HEK293 (cell line): Measurements from ENCODE around the gene TTLL12.

Experiments used
- GLI2 ChIP-seq: fragments of 450-650 bp; formaldehyde crosslinking; IDR thresholded peaks from 2 replicates; pipeline ENCODE4; 2017; ENCODE audit warnings: missing biosample characterization, missing genetic modification characterization, low read depth, borderline replicate concordance
- GLIS1 ChIP-seq: fragments of 450-650 bp; formaldehyde crosslinking; IDR thresholded peaks from 2 replicates; pipeline ENCODE4 v1.5.1; 2016; ENCODE audit warnings: missing biosample characterization, missing genetic modification characterization
- HOXD13 ChIP-seq: sonication (generic); formaldehyde crosslinking; IDR thresholded peaks from 2 replicates; pipeline ENCODE4 v1.8.0; 2022; ENCODE audit warnings: missing genetic modification reagents, borderline replicate concordance
- PRDM2 ChIP-seq: fragments of 450-650 bp; formaldehyde crosslinking; IDR thresholded peaks from 2 replicates; pipeline ENCODE4 v1.5.1; 2016; ENCODE audit warnings: missing biosample characterization, missing genetic modification characterization, borderline replicate concordance
- YY1 ChIP-seq: fragments of 450-650 bp; formaldehyde crosslinking; IDR thresholded peaks from 2 replicates; pipeline ENCODE4 v1.5.1; 2018; ENCODE audit warnings: missing biosample characterization, missing genetic modification characterization
- ZBTB20 ChIP-seq: fragments of 450-650 bp; formaldehyde crosslinking; IDR thresholded peaks from 2 replicates; pipeline ENCODE4 v1.5.1; 2016; ENCODE audit warnings: missing biosample characterization, missing genetic modification characterization
- ZNF10 ChIP-seq: fragments of 450-650 bp; formaldehyde crosslinking; IDR thresholded peaks from 2 replicates; pipeline ENCODE4 v1.5.1; 2017; ENCODE audit warnings: missing biosample characterization, missing genetic modification characterization
- ZNF214 ChIP-seq: fragments of 450-650 bp; formaldehyde crosslinking; IDR thresholded peaks from 2 replicates; pipeline ENCODE4 v1.5.1; 2017; ENCODE audit warnings: missing biosample characterization, mild to moderate bottlenecking, missing genetic modification characterization, borderline replicate concordance
- ZNF239 ChIP-seq: fragments of 450-650 bp; formaldehyde crosslinking; IDR thresholded peaks from 2 replicates; pipeline ENCODE4 v1.5.1; 2016; ENCODE audit warnings: missing biosample characterization, missing genetic modification characterization
- ZNF311 ChIP-seq: fragments of 450-650 bp; formaldehyde crosslinking; IDR thresholded peaks from 2 replicates; pipeline ENCODE4 v1.5.1; 2017; ENCODE audit warnings: missing biosample characterization, missing genetic modification characterization, borderline replicate concordance
- ZNF391 ChIP-seq: fragments of 450-650 bp; formaldehyde crosslinking; IDR thresholded peaks from 2 replicates; pipeline ENCODE4 v1.5.1; 2016; ENCODE audit warnings: low read depth, missing biosample characterization, missing genetic modification characterization, borderline replicate concordance
- ZNF670 ChIP-seq: fragments of 450-650 bp; formaldehyde crosslinking; IDR thresholded peaks from 2 replicates; pipeline ENCODE4 v1.5.1; 2016; ENCODE audit warnings: missing biosample characterization, missing genetic modification characterization, low read depth
- ZNF792 ChIP-seq: fragments of 450-650 bp; formaldehyde crosslinking; IDR thresholded peaks from 2 replicates; pipeline ENCODE4 v1.5.1; 2016; ENCODE audit warnings: missing biosample characterization, missing genetic modification characterization
- TF ChIP-seq, protein P1 (sequence below): fragments of 450-650 bp; formaldehyde crosslinking; IDR thresholded peaks from 2 replicates; pipeline ENCODE4 v1.5.0; 2017; ENCODE audit warnings: missing biosample characterization, missing genetic modification characterization, borderline replicate concordance
- TF ChIP-seq, protein P2 (sequence below): fragments of 450-650 bp; formaldehyde crosslinking; IDR thresholded peaks from 2 replicates; pipeline ENCODE4 v1.5.1; 2017; ENCODE audit warnings: missing biosample characterization, missing genetic modification characterization
- TF ChIP-seq, protein P3 (sequence below): fragments of 450-650 bp; formaldehyde crosslinking; IDR thresholded peaks from 2 replicates; pipeline ENCODE4 v1.5.1; 2016; ENCODE audit warnings: missing biosample characterization, missing genetic modification characterization, low read depth
- TF ChIP-seq, protein P4 (sequence below): fragments of 450-650 bp; formaldehyde crosslinking; IDR thresholded peaks from 2 replicates; pipeline ENCODE4 v1.5.1; 2016; ENCODE audit warnings: missing biosample characterization, missing genetic modification characterization
- TF ChIP-seq, protein P5 (sequence below): fragments of 450-650 bp; formaldehyde crosslinking; IDR thresholded peaks from 2 replicates; pipeline ENCODE4 v1.5.1; 2016; ENCODE audit warnings: missing biosample characterization, missing genetic modification characterization
- TF ChIP-seq, protein P6 (sequence below): fragments of 450-650 bp; formaldehyde crosslinking; IDR thresholded peaks from 2 replicates; pipeline ENCODE4 v1.5.1; 2016; ENCODE audit warnings: missing biosample characterization, missing genetic modification characterization

The TTLL12 gene

GRCh38 chr22:43126501-43127165, 60.3 kb downstream of the TTLL12 start (continued):
- TF ChIP-seq PRDM2, result no peak
- TF ChIP-seq, protein P1, sequence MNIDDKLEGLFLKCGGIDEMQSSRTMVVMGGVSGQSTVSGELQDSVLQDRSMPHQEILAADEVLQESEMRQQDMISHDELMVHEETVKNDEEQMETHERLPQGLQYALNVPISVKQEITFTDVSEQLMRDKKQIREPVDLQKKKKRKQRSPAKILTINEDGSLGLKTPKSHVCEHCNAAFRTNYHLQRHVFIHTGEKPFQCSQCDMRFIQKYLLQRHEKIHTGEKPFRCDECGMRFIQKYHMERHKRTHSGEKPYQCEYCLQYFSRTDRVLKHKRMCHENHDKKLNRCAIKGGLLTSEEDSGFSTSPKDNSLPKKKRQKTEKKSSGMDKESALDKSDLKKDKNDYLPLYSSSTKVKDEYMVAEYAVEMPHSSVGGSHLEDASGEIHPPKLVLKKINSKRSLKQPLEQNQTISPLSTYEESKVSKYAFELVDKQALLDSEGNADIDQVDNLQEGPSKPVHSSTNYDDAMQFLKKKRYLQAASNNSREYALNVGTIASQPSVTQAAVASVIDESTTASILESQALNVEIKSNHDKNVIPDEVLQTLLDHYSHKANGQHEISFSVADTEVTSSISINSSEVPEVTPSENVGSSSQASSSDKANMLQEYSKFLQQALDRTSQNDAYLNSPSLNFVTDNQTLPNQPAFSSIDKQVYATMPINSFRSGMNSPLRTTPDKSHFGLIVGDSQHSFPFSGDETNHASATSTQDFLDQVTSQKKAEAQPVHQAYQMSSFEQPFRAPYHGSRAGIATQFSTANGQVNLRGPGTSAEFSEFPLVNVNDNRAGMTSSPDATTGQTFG (tag by site-specific recombination), result no peak
- TF ChIP-seq ZNF792, result no peak
- TF ChIP-seq, protein P2, sequence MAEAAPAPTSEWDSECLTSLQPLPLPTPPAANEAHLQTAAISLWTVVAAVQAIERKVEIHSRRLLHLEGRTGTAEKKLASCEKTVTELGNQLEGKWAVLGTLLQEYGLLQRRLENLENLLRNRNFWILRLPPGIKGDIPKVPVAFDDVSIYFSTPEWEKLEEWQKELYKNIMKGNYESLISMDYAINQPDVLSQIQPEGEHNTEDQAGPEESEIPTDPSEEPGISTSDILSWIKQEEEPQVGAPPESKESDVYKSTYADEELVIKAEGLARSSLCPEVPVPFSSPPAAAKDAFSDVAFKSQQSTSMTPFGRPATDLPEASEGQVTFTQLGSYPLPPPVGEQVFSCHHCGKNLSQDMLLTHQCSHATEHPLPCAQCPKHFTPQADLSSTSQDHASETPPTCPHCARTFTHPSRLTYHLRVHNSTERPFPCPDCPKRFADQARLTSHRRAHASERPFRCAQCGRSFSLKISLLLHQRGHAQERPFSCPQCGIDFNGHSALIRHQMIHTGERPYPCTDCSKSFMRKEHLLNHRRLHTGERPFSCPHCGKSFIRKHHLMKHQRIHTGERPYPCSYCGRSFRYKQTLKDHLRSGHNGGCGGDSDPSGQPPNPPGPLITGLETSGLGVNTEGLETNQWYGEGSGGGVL (tag by site-specific recombination), result peak; percentile 13; the same call in 1 of the 2 replicates
- no peak for TF ChIP-seq YY1 (tag by site-specific recombination)
- no peak for TF ChIP-seq HOXD13
- TF ChIP-seq ZNF10 (tag by site-specific recombination), result no peak
- TF ChIP-seq, protein P3, sequence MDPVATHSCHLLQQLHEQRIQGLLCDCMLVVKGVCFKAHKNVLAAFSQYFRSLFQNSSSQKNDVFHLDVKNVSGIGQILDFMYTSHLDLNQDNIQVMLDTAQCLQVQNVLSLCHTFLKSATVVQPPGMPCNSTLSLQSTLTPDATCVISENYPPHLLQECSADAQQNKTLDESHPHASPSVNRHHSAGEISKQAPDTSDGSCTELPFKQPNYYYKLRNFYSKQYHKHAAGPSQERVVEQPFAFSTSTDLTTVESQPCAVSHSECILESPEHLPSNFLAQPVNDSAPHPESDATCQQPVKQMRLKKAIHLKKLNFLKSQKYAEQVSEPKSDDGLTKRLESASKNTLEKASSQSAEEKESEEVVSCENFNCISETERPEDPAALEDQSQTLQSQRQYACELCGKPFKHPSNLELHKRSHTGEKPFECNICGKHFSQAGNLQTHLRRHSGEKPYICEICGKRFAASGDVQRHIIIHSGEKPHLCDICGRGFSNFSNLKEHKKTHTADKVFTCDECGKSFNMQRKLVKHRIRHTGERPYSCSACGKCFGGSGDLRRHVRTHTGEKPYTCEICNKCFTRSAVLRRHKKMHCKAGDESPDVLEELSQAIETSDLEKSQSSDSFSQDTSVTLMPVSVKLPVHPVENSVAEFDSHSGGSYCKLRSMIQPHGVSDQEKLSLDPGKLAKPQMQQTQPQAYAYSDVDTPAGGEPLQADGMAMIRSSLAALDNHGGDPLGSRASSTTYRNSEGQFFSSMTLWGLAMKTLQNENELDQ, result no peak
- peak; percentile 91 for TF ChIP-seq GLIS1 (tag by site-specific recombination)
- no peak for TF ChIP-seq ZNF311
- TF ChIP-seq, protein P4, sequence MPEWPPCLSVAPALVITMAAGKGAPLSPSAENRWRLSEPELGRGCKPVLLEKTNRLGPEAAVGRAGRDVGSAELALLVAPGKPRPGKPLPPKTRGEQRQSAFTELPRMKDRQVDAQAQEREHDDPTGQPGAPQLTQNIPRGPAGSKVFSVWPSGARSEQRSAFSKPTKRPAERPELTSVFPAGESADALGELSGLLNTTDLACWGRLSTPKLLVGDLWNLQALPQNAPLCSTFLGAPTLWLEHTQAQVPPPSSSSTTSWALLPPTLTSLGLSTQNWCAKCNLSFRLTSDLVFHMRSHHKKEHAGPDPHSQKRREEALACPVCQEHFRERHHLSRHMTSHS, result no peak
- TF ChIP-seq, protein P5, sequence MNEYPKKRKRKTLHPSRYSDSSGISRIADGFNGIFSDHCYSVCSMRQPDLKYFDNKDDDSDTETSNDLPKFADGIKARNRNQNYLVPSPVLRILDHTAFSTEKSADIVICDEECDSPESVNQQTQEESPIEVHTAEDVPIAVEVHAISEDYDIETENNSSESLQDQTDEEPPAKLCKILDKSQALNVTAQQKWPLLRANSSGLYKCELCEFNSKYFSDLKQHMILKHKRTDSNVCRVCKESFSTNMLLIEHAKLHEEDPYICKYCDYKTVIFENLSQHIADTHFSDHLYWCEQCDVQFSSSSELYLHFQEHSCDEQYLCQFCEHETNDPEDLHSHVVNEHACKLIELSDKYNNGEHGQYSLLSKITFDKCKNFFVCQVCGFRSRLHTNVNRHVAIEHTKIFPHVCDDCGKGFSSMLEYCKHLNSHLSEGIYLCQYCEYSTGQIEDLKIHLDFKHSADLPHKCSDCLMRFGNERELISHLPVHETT (tag by site-specific recombination), result no peak
- peak; percentile 49; the same call in 1 of the 2 replicates for TF ChIP-seq ZBTB20 (tag by site-specific recombination)
- no peak for TF ChIP-seq ZNF239
- TF ChIP-seq GLI2 (tag by site-specific recombination), result no peak
- TF ChIP-seq ZNF391 (tag by site-specific recombination), result no peak
- no peak for TF ChIP-seq ZNF214 (tag by site-specific recombination)
- TF ChIP-seq, protein P6, sequence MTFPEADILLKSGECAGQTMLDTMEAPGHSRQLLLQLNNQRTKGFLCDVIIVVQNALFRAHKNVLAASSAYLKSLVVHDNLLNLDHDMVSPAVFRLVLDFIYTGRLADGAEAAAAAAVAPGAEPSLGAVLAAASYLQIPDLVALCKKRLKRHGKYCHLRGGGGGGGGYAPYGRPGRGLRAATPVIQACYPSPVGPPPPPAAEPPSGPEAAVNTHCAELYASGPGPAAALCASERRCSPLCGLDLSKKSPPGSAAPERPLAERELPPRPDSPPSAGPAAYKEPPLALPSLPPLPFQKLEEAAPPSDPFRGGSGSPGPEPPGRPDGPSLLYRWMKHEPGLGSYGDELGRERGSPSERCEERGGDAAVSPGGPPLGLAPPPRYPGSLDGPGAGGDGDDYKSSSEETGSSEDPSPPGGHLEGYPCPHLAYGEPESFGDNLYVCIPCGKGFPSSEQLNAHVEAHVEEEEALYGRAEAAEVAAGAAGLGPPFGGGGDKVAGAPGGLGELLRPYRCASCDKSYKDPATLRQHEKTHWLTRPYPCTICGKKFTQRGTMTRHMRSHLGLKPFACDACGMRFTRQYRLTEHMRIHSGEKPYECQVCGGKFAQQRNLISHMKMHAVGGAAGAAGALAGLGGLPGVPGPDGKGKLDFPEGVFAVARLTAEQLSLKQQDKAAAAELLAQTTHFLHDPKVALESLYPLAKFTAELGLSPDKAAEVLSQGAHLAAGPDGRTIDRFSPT (tag by site-specific recombination), result no peak
- no peak for TF ChIP-seq ZNF670 (tag by site-specific recombination)
